Spleen (tissue), 7 donors: Measurements from ENCODE around the gene CWC25.

ENCODE experiments used
- CTCF ChIP-seq, 11 experiments: fragments of 200-600 bp in 7 of 11; fragments of 450-650 bp in 4 of 11; sonication (generic) in 4 of 11; IDR thresholded peaks in 8 of 11; conservative IDR thresholded peaks in 3 of 11; 1 replicate in 7 of 11; 2 replicates in 4 of 11; pipeline versions ENCODE4 v1.4.0 to v1.8.0; 2016 to 2021; ENCODE audit warnings: antibody characterized with exemption in 11 of 11, inconsistent platforms in 4 of 11, mild to moderate bottlenecking in 1 of 11
- POLR2A ChIP-seq, 3 donors: fragments of 450-650 bp; IDR thresholded peaks; one replicate each; pipeline ENCODE4 v1.5.1; 2017; ENCODE audit warnings: antibody characterized with exemption in 3 of 3, mild to moderate bottlenecking in 1 of 3
- POLR2AphosphoS5 ChIP-seq, 3 donors: sonication (generic); formaldehyde crosslinking; IDR thresholded peaks; one replicate each; pipeline ENCODE4 v1.5.1; 2017; ENCODE audit warnings: antibody characterized with exemption in 3 of 3
- donor health status: DM: no; HTN: no; CAD: no; lungs with moderate emphysema.
- donor health status: DM: no; HTN: no; CAD: no.
- donor health status: DM: no; HTN: no; CAD: no.

DNA sequence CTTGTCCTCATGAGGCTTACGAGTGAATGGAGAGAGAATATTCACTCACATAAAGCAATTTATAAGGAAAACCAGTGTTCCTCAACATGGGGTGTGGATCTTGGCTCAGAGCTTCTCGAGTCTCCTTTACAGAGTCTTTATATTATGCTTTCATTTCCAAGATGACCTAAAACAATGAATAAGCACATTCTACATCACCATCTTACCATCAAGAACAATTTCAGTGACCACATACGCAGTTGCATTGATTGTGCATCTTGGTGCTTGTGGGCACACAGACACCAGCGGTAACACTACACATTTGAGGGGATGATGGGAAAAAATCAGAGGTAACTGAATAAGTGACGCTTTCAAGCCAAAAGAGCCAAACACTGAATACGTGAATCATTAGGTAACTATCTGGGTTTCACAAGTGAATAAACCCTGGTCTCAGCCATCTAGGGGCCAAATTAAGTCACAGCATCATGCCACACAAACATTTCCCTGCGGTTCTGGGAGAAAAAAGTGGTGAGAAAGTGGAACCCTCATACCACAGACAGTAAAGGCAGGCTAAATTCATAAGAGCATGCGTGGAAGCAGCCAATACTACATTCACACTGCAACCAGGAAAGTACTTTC, 9.4 kb downstream of the CWC25 start:
- no peak for TF ChIP-seq CTCF (IDR thresholded peaks at IDR 0.05 in 8 of 11, conservative IDR thresholded peaks at IDR 0.05 in 3 of 11)
- no peak for TF ChIP-seq POLR2A (IDR thresholded peaks at IDR 0.05)
- no peak for TF ChIP-seq POLR2AphosphoS5 (IDR thresholded peaks at IDR 0.05)
